ENCODE measurements around the gene RAB40C.

The RAB40C gene

GRCh38 chr16:574021-574760 lies 15.7 kb upstream of the RAB40C start:
- DNase-seq (ENCODE audit: low read depth in 3 of 3), result no peak

- DNase-seq (ENCODE audit: low read depth in 3 of 3), result no peak
Measured at GRCh38 chr16:575354-576196, 14.3 kb upstream of the RAB40C start.

- DNase-seq (ENCODE audit: low read depth in 3 of 3), result no peak
Measured at GRCh38 chr16:576197-576822, 13.6 kb upstream of the RAB40C start.

GRCh38 chr16:576823-577201 lies 13.1 kb upstream of the RAB40C start:
- DNase-seq (ENCODE audit: low read depth in 3 of 3), result no peak

- DNase-seq (ENCODE audit: low read depth in 3 of 3), result no peak
Measured at GRCh38 chr16:577796-578195, 12.1 kb upstream of the RAB40C start.

- no peak for DNase-seq (ENCODE audit: low read depth in 3 of 3)
Measured at GRCh38 chr16:578232-578869, 11.5 kb upstream of the RAB40C start.

GRCh38 chr16:578870-579405 lies 10.9 kb upstream of the RAB40C start:
- DNase-seq (ENCODE audit: low read depth in 3 of 3), result peak in 2 of 3 experiments; percentile 36

- no peak for DNase-seq (ENCODE audit: low read depth in 3 of 3)
Measured at GRCh38 chr16:580141-580945, 9.5 kb upstream of the RAB40C start.

- no peak for DNase-seq (ENCODE audit: low read depth in 3 of 3)
Measured at GRCh38 chr16:580946-581498, 8.8 kb upstream of the RAB40C start.

- DNase-seq (ENCODE audit: low read depth in 3 of 3), result no peak
Measured at GRCh38 chr16:582218-582613, 7.7 kb upstream of the RAB40C start.

GRCh38 chr16:582614-583331 lies 7.1 kb upstream of the RAB40C start:
- no peak for DNase-seq (ENCODE audit: low read depth in 3 of 3)

- no peak for DNase-seq (ENCODE audit: low read depth in 3 of 3)
Measured at GRCh38 chr16:583470-583814, 6.4 kb upstream of the RAB40C start.

- no peak for DNase-seq (ENCODE audit: low read depth in 3 of 3)
Measured at GRCh38 chr16:583815-584591, 5.9 kb upstream of the RAB40C start.

GRCh38 chr16:585351-585750 lies 4.5 kb upstream of the RAB40C start:
- DNase-seq (ENCODE audit: low read depth in 3 of 3), result no peak

GRCh38 chr16:586047-586644 lies 3.7 kb upstream of the RAB40C start:
- DNase-seq (ENCODE audit: low read depth in 3 of 3), result no peak

GRCh38 chr16:586645-587590 lies 2.9 kb upstream of the RAB40C start:
- no peak for DNase-seq (ENCODE audit: low read depth in 3 of 3)

- peak in 1 of 3 experiments; percentile 43 for DNase-seq (ENCODE audit: low read depth in 3 of 3)
Measured at GRCh38 chr16:588639-588888, 1.3 kb upstream of the RAB40C start.

Measured in stimulated activated CD4-positive, alpha-beta T cell treated with anti-CD3 and anti-CD28 coated beads, TNF-alpha, amount 100 ng/mL, for 4 hours (primary cell).